ENCODE data around the gene SH3TC1. TPM values are rescaled to one million over a fixed set of nuclear protein-coding genes. Genes with fewer than 3 reads are reported as not detected.
A peak's percentile ranks its signal among the peaks of the same experiment; 100 is the strongest.

Gene SH3TC1
- polyA plus RNA-seq, 1 donor (not counting 4 experiments of a cell fraction or from before 2014, with no cell fraction given): 12.3 TPM

GRCh38 chr4:8252301-8253173, 53.4 kb downstream of the SH3TC1 start:
- Histone ChIP-seq H2AFZ (ENCODE audit: control insufficient read depth, low read length) (no peak overlapping the region), H3K9me1 (ENCODE audit: control insufficient read depth, extremely low read depth, insufficient read depth, low read length) (no peaks in the 10 kb centered on the region), H3K27ac (ENCODE audit: control insufficient read depth, insufficient read depth, low read length) (no peak overlapping the region), H3K4me1 (ENCODE audit: control insufficient read depth, extremely low read depth, insufficient read depth, low read length) (peaks cover 6% of the 10 kb centered on the region), H3K9me3 (ENCODE audit: control insufficient read depth, low read depth, low read length) (no peaks in the 10 kb centered on the region), H3K36me3 (ENCODE audit: control insufficient read depth in 2 of 2, extremely low read depth in 1 of 2, insufficient read depth in 2 of 2, low read length in 2 of 2) (no peaks in the 10 kb centered on the region), H3K9ac (ENCODE audit: control insufficient read depth, extremely low read depth, insufficient read depth, low read length) (no peak overlapping the region), H4K20me1 (ENCODE audit: control insufficient read depth, extremely low read depth, insufficient read depth, low read length) (no peaks in the 10 kb centered on the region), H3K4me3 (ENCODE audit: control insufficient read depth in 2 of 3, extremely low read depth in 1 of 3, insufficient read depth in 2 of 3, low read depth in 1 of 3, low read length in 3 of 3) (no peak overlapping the region), H3K27me3 (ENCODE audit: control insufficient read depth, extremely low read depth, insufficient read depth, low read length) (peaks cover 3% of the 10 kb centered on the region), H3K79me2 (ENCODE audit: control insufficient read depth, insufficient read depth, low read length) (no peaks in the 10 kb centered on the region), H3K4me2 (ENCODE audit: control insufficient read depth, extremely low read depth, insufficient read depth, low read depth, low read length) (no peak overlapping the region)
- dilution Hi-C loops (cut with MboI; ENCODE audit: extremely low pct_ligation_motif_present, low sequenced_read_pairs): loop anchor here (25.0 kb wide), 1 partner anchor 160 kb away; no protein-coding TSS in a partner anchor
- no peak for DNase-seq (ENCODE audit: low read depth, low spot score)
- FAIRE-seq: no peak
- no peak for TF ChIP-seq CTCF (optimal IDR thresholded peaks at IDR 0.05 in 1 of 3, IDR thresholded peaks at IDR 0.05 in 1 of 3, conservative IDR thresholded peaks at IDR 0.05 in 1 of 3; ENCODE audit: extremely low read depth in 1 of 3, insufficient read depth in 2 of 3, low read length in 3 of 3)
- no peak for TF ChIP-seq EZH2 (IDR thresholded peaks at IDR 0.05; ENCODE audit: low read length)

GRCh38 chr4:8254076-8254475, 55.0 kb downstream of the SH3TC1 start:
- H3K9me1 ChIP-seq (ENCODE audit: control insufficient read depth, extremely low read depth, insufficient read depth, low read length): no peaks in the 10 kb centered on the region
- no peak overlapping the region for H3K4me3 ChIP-seq (ENCODE audit: control insufficient read depth in 2 of 3, extremely low read depth in 1 of 3, insufficient read depth in 2 of 3, low read depth in 1 of 3, low read length in 3 of 3)
- H3K9ac ChIP-seq (ENCODE audit: control insufficient read depth, extremely low read depth, insufficient read depth, low read length): no peak overlapping the region
- no peaks in the 10 kb centered on the region for H3K36me3 ChIP-seq (ENCODE audit: control insufficient read depth in 2 of 2, extremely low read depth in 1 of 2, insufficient read depth in 2 of 2, low read length in 2 of 2)
- no peaks in the 10 kb centered on the region for H3K79me2 ChIP-seq (ENCODE audit: control insufficient read depth, insufficient read depth, low read length)
- H3K27ac ChIP-seq (ENCODE audit: control insufficient read depth, insufficient read depth, low read length): no peak overlapping the region
- TF ChIP-seq EZH2 (IDR thresholded peaks at IDR 0.05; ENCODE audit: low read length) (no peak), CTCF (optimal IDR thresholded peaks at IDR 0.05 in 1 of 3, IDR thresholded peaks at IDR 0.05 in 1 of 3, conservative IDR thresholded peaks at IDR 0.05 in 1 of 3; ENCODE audit: extremely low read depth in 1 of 3, insufficient read depth in 2 of 3, low read length in 3 of 3) (no peak)
- FAIRE-seq (peak; percentile 69), DNase-seq (ENCODE audit: low read depth, low spot score) (peak; percentile 25)
- H2AFZ ChIP-seq (ENCODE audit: control insufficient read depth, low read length): peak overlapping the region; percentile 59
- H3K9me3 ChIP-seq (ENCODE audit: control insufficient read depth, low read depth, low read length): no peaks in the 10 kb centered on the region
- peaks cover 6% of the 10 kb centered on the region for H3K4me1 ChIP-seq (ENCODE audit: control insufficient read depth, extremely low read depth, insufficient read depth, low read length)
- peaks cover 10% of the 10 kb centered on the region for H3K27me3 ChIP-seq (ENCODE audit: control insufficient read depth, extremely low read depth, insufficient read depth, low read length)
- dilution Hi-C loops (cut with MboI; ENCODE audit: extremely low pct_ligation_motif_present, low sequenced_read_pairs): loop anchor here (25.0 kb wide), 1 partner anchor 158 kb away; no protein-coding TSS in a partner anchor
- no peaks in the 10 kb centered on the region for H4K20me1 ChIP-seq (ENCODE audit: control insufficient read depth, extremely low read depth, insufficient read depth, low read length)
- H3K4me2 ChIP-seq (ENCODE audit: control insufficient read depth, extremely low read depth, insufficient read depth, low read depth, low read length): peak overlapping the region; percentile 62

All from keratinocyte (primary cell).